Ovary (tissue), 9 donors: ENCODE results near the gene ATP2C2. TPM values are rescaled to one million over a fixed set of nuclear protein-coding genes. Genes with fewer than 3 reads are reported as not detected.

Experiments
- DNase-seq, 5 donors: peaks; one replicate each; pipeline ENCODE4 v3.0.0-alpha.2; 2019 to 2020
- H3K27ac ChIP-seq, 2 donors: fragments of 200-600 bp; one replicate each; pipeline versions ENCODE4 v1.5.1 to v1.8.0; 2019 to 2022
- H3K27me3 ChIP-seq: fragments of 200-600 bp; one replicate; pipeline ENCODE4 v1.8.0; 2022
- H3K36me3 ChIP-seq: fragments of 200-600 bp; sonication (generic); one replicate; pipeline ENCODE4 v1.5.1; 2019
- H3K4me1 ChIP-seq: one replicate; pipeline ENCODE4 v1.8.1; 2013; ENCODE audit warnings: mild to moderate bottlenecking, moderate library complexity; ENCODE audit not compliant: insufficient read depth
- H3K4me3 ChIP-seq: fragments of 200-600 bp; sonication (generic); one replicate; pipeline ENCODE4 v1.5.1; 2017
- H3K9me3 ChIP-seq, 2 donors: fragments of 200-600 bp in 1 of 2; sonication (generic) in 1 of 2; one replicate each; pipeline versions ENCODE4 v1.5.1 to v1.8.1; 2013 to 2019; ENCODE audit warnings: mild to moderate bottlenecking in 1 of 2, moderate library complexity in 1 of 2
- EP300 ChIP-seq: sonication (generic); formaldehyde crosslinking; IDR thresholded peaks from one replicate; pipeline ENCODE4 v1.6.1; 2017; ENCODE audit warnings: antibody characterized with exemption
- POLR2A ChIP-seq: fragments of 450-650 bp; IDR thresholded peaks from one replicate; pipeline ENCODE4 v1.6.1; 2017; ENCODE audit warnings: antibody characterized with exemption, mild to moderate bottlenecking, moderate library complexity
- WGBS, 3 donors: extraction: QIAGEN DNeasy Blood & Tissue Kit in 1 of 3; methylation state at CpG; one replicate each; pipeline versions ENCODE4 v1.1.5 to v1.1.7; 2013 to 2017; 5-methylcytosine and 5-hydroxymethylcytosine counted together
- intact Hi-C, 4 donors: fragments of 100-400 bp; cut with DNase I; formaldehyde crosslinking; loops; one replicate each; pipeline versions ENCODE4 v1.11.0 to v1.15.1; 2022 to 2023
- polyA plus RNA-seq, 2 donors: library from polyadenylated mRNA; stranded (reverse); fragments of 200-250 nt in 1 of 2; fragments of 350-450 nt in 1 of 2; fragmentation: Illumina TruSeq in 1 of 2; extraction: RNeasy Lipid Tissue Mini Kit (QIAGEN cat#74804) in 1 of 2; gene quantifications; one replicate each; pipeline ENCODE4 v1.2.3, GENCODE V29; 2013 to 2014
- total RNA-seq, 7 donors: library from RNA; depleted of rRNA in 2 of 7; stranded (reverse); fragments of >200 nt in 2 of 7; fragmentation: NEBNext Ultra II Directional in 3 of 7; extraction: Animal tissue kit (Norgen Biotek cat#: 25700) in 3 of 7; gene quantifications; one replicate each; pipeline versions ENCODE4 v1.1.0 to v1.2.4, GENCODE V29; 2016 to 2023
- TF ChIP-seq, protein P1 (sequence below), 3 donors: fragments of 450-650 bp in 2 of 3; fragments of 200-600 bp in 1 of 3; IDR thresholded peaks; one replicate each; pipeline versions ENCODE4 v1.5.1 to v1.8.0; 2016 to 2022; ENCODE audit warnings: antibody characterized with exemption in 3 of 3, mild to moderate bottlenecking in 1 of 3
- donor health status: DM: no; HTN: no; CAD: no; lungs with moderate emphysema.
- donor health status: DM: no; HTN: no; CAD: no.
- donor health status: Bipolar disorder and iron deficiency.
- donor health status: DM: yes; HTN: yes; CAD: no.
- donor health status: DM: no; HTN: no; CAD: no.
- donor health status: DM: yes; HTN: yes; CAD: no.

Gene ATP2C2
- total and polyA plus RNA-seq, 9 donors: 0.10 to 8.5 (median 1.3) TPM; not detected in 3

GRCh38 chr16:84482001-84482891 lies 113.9 kb downstream of the ATP2C2 start:
- Histone ChIP-seq H3K4me1 (no peaks in the 10 kb centered on the region), H3K27me3 (no peaks in the 10 kb centered on the region), H3K4me3 (no peak overlapping the region), H3K36me3 (no peaks in the 10 kb centered on the region), H3K27ac (no peak overlapping the region), H3K9me3 (no peaks in the 10 kb centered on the region)
- WGBS, 3 donors: 79 to 83% (median 82%) methylated on average over 33 of the region's 33 CpGs
- peak in 1 of 5 donors; percentile 9 for DNase-seq
- intact Hi-C loops: loop anchor here (5.0 to 10.0 kb wide), 5 partner anchors 205 to 517 kb away; partner anchors contain the start of gene NECAB2 (in 2 of the 4)
- no peak for TF ChIP-seq POLR2A
- no peak for TF ChIP-seq EP300
- TF ChIP-seq, protein P1, sequence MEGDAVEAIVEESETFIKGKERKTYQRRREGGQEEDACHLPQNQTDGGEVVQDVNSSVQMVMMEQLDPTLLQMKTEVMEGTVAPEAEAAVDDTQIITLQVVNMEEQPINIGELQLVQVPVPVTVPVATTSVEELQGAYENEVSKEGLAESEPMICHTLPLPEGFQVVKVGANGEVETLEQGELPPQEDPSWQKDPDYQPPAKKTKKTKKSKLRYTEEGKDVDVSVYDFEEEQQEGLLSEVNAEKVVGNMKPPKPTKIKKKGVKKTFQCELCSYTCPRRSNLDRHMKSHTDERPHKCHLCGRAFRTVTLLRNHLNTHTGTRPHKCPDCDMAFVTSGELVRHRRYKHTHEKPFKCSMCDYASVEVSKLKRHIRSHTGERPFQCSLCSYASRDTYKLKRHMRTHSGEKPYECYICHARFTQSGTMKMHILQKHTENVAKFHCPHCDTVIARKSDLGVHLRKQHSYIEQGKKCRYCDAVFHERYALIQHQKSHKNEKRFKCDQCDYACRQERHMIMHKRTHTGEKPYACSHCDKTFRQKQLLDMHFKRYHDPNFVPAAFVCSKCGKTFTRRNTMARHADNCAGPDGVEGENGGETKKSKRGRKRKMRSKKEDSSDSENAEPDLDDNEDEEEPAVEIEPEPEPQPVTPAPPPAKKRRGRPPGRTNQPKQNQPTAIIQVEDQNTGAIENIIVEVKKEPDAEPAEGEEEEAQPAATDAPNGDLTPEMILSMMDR (IDR thresholded peaks at IDR 0.05): no peak

GRCh38 chr16:84482951-84483881 lies 114.9 kb downstream of the ATP2C2 start:
- TF ChIP-seq POLR2A: no peak
- TF ChIP-seq EP300: no peak
- TF ChIP-seq, protein P1 (IDR thresholded peaks at IDR 0.05): no peak

DNA sequence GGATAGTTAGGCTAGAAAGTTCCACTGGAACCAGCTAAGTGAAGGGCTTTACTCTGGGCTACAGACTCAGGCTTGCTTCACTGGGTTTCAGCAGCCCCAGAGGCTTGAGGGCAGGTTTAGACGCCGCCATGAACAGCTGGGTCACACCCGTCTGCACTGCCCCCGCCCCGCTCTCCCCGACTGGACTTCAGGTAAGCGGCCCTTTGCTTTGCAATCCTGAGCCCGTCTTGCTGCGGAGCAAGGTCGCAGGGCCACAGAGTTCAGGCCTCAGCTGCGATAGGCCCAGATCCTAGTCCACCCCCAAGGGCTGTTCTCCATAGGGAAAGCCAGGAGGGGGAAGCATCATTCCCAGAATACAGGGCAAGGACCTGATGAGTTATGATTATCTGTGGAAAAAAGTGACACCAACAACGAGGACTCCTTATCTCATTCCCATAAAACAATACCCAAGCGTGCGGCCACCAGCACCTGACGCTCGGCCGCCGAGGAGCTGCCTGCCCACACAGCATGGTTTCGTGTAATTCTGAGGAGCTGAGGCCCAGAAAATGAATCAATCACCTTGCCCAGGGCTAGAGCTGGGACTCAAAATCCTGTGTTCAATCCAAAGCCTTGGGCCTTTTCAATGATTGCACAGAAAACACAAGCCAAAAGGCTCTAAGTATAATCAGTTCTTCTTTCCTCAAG lies 115.7 kb downstream of the ATP2C2 start:
- intact Hi-C loops: loop anchor here (2.0 to 10.0 kb wide), 6 partner anchors 205 to 519 kb away; partner anchors contain the start of gene NECAB2 (in 2 of the 4)
- Histone ChIP-seq H3K36me3 (no peaks in the 10 kb centered on the region), H3K4me1 (no peaks in the 10 kb centered on the region), H3K4me3 (no peak overlapping the region), H3K27ac (no peak overlapping the region), H3K27me3 (no peaks in the 10 kb centered on the region), H3K9me3 (no peaks in the 10 kb centered on the region)
- no peak for TF ChIP-seq POLR2A
- TF ChIP-seq EP300: no peak
- TF ChIP-seq, protein P1 (IDR thresholded peaks at IDR 0.05): no peak
- 82 to 87% (median 84%) methylated on average over 19 of the region's 19 CpGs for WGBS, 3 donors
- DNase-seq: peak in 1 of 5 donors; percentile 6

More at GRCh38 chr16:84482951-84483881, 114.9 kb downstream of the ATP2C2 start:
- H3K9me3 ChIP-seq: no peaks in the 10 kb centered on the region
- H3K4me1 ChIP-seq: no peaks in the 10 kb centered on the region
- intact Hi-C loops: loop anchor here (5.0 to 10.0 kb wide), 5 partner anchors 206 to 518 kb away; partner anchors contain the start of gene NECAB2 (in 2 of the 4)
- no peak overlapping the region for H3K27ac ChIP-seq
- 93 to 95% (median 95%) methylated on average over 25 of the region's 25 CpGs for WGBS, 3 donors
- H3K27me3 ChIP-seq: no peaks in the 10 kb centered on the region
- DNase-seq: peak in 1 of 5 donors; percentile 28
- H3K36me3 ChIP-seq: no peaks in the 10 kb centered on the region
- no peak overlapping the region for H3K4me3 ChIP-seq
